ENCODE data around the gene POLR1E.

The POLR1E gene, protein sequence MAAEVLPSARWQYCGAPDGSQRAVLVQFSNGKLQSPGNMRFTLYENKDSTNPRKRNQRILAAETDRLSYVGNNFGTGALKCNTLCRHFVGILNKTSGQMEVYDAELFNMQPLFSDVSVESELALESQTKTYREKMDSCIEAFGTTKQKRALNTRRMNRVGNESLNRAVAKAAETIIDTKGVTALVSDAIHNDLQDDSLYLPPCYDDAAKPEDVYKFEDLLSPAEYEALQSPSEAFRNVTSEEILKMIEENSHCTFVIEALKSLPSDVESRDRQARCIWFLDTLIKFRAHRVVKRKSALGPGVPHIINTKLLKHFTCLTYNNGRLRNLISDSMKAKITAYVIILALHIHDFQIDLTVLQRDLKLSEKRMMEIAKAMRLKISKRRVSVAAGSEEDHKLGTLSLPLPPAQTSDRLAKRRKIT

DNA sequence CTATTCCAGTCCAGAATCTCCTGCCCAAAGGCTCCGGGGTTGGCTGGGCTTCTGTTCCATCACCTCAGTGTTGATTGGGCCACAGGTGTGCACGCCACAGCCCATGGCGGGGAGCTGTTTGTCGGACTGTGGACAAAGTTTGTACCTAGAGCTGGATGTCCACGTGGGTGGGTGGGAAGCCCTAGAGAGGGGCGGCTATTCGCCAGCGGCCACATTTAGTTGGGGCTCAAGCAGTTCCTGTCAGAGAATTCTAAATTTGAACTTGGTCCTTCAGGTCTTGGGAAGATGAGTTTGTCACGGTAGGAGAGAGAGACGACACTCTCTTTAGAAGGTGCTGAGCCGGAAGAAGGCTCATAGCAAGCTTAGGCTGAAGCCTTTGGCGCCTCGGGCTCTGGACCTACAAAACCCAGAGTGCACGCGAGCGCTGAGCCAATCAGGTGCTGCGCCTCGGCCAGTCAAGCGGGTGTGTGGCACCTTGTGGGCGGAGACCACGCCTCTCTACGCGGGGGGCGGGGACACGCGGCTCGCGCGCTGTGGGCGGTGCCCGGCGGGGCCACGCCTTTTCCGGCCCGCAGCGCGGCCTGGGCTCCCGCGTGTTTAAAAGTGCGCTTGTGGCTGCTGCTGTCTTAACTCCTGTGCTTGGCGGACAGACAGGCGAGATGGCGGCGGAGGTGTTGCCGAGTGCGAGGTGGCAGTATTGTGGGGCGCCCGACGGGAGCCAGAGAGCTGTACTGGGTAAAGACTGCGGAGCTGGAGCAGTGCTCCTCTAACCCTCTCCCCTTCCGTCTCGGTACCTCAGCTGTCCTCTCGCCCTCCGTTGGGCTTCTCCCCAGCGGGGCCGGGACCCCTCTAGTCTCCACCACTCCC is at the start of gene POLR1E:
TSS of gene POLR1E (plus strand) at position 560 of the 867 bp plus-strand sequence. CDS start at position 660, 100 bp downstream.
- peak; percentile 95 to 97 for DNase-seq

DNA sequence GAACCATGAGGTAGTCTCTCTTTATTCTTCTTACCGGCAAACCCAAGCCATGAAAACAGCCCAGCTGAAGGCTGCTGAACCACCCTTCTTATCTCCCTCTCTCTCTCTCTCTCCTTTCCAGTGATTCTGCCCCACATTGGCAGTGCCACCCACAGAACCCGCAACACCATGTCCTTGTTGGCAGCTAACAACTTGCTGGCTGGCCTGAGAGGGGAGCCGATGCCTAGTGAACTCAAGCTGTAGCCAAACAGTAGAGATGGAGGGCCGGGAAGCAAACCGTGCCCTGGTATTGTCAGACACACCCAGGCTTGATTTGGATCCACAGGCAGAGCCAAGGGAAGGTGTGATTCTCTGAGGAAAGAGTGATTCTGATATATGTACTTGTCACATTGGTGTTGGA is 49.2 kb upstream of the POLR1E start:
- DNase-seq: no peak

DNA sequence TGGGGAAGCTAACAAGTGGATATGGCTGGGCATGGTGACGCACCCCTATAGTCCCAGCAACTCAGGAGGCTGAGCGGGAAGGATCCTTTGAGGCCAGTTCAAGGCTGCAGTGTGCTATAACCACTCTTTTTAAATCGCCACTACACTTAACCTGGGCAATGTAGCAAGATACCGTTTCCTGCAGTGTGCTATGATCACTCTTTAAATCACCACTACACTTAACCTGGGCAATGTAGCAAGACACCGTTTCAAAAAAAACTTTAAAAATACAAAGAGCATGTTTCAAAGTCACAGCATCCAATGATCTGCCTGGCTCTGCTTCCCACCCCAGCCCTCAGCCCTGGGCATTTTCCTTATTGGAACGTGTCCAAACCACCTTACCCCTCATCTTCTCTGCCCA is 48.7 kb upstream of the POLR1E start:
- DNase-seq: no peak

DNA sequence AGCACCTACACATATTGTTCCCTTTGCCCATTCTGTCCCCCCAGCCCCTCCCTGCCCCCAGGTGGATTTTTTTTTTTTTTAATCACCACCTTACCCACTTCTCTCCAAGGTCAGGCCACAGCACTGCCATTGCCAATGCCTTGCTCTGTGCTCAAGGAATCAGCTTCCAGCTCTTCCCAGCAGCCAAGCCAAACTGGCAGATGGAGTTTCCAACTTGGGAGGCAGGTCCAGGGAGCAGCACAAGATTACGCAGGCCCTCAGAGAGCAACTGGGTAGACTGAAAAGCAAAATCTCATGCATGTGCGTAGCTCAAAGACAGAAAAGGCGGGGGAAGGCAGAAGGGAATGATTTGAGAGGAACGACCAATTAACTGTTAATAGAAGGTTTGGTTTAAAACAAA is 48.1 kb upstream of the POLR1E start:
- DNase-seq: no peak

DNA sequence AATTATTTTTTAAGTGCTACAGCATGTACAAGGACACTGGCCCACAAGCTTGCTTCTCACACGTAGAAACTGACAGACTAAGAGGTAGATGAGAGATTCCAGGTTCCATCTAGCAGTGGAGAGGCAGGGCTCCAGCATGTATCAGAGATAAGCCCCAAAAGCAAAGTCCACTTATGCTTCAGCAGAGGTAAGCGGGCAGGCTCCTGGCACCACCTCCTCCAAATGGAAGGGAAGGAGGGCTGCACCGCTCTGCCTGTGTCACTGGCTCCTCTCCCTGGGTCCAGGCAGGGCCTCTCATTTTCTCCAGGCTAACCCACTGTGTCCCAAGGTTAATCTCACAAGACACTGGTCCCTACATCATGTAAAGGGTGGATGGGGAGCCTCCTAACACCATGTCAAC is 47.4 kb upstream of the POLR1E start:
- no peak for DNase-seq

DNA sequence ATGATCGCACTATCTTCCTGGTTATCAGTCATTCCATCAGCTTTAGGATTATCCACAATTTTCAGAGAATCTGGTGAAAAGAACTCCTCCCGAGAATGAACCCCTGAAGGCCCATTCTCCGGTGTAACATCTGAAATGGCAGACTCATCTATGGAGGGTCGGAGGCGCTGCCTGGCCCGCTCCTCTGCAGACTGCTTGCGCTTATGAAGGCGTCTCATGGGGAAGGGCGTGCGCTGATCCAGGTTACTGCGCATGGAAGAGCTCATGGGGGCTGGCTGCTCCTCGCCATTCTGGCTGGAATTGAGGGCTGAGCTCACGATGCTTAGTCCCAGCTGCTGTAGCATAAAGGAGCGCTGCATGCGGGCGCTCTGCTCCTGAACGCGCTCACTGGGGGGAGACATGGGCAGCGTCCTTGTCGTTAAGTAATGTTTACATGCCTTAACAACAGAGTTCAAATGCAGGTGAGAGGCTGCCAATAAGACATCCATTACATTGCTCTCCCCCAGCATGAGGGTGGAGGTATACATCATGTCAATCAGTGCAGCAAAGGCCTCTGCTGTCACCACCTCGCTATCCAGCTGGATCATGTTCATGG is 43.9 kb upstream of the POLR1E start:
- no peak for DNase-seq

DNA sequence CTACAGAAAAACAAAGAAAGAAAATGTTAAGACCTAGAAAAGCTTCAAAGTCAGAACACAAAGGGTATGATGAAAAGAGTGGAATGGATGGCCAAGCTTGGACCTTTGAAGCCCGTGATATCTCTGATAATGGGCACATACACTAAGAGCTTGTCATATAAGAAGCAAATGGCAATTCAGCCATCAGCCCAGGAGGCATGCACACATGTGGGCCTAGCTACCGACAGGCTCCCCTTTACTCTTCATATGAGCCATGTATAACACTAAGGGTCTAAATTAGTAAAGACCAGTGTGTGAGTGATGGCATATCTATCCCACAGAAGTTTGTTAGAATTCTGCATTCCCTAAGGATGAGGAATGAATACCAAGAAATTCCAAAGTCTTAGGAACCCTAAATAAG is 43.2 kb upstream of the POLR1E start:
- no peak for DNase-seq

DNA sequence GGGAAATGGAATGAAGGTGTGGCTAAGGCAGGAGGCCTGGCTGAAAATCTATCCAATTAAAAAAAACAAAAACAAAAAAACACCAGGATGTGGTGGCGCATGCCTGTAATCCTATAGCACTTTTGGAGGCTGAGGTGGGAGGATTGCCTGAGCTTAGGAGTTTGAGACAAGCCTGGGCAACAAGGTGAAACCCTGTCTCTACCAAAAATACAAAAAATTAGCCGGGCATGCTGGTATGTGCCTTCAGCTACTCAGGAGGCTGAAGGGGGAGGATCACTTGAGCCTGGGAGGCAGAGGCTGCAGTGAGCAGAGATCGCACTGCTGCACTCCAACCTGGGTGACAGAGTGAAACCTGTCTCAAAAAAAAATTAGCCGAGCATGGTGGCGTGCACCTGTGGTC is 42.2 kb upstream of the POLR1E start:
- no peak for DNase-seq

DNA sequence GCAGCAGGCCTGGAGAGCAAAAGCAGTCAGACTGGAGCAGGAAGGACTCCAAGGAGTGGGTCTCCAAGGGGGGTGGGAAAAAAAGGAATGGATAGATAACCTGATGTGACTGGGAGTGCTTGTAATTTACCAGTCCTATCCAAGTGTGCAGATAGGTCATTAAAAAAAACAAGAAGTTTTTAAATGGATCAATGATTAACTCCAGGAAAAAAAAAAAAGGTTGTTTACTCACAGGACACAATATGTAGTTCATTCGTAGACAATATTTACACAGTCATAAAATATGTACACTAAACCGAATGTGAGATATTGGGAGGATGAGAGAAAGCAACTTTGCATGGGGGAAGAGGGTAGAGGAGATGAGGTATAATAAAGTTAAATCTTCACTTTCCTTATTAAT is 40.9 kb upstream of the POLR1E start:
- no peak for DNase-seq

DNA sequence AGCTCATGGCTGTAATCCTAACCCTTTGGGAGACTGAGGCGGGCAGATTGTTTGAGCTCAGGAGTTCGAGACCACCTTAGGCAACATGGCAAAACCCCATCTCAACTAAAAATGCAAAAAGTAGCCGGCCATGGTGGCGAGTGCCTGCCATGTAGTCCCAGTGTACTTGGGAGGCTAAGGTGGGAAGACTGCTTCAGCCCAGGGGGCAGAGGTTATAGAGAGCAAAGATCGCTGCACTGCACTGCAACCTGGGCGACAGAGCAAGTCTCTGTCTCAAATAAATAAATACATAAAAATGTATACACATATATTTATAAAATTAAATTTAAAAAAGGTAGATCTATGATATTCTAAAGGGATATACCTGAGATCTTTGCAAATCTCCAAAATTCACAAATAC is 39.9 kb upstream of the POLR1E start:
- DNase-seq: no peak

DNA sequence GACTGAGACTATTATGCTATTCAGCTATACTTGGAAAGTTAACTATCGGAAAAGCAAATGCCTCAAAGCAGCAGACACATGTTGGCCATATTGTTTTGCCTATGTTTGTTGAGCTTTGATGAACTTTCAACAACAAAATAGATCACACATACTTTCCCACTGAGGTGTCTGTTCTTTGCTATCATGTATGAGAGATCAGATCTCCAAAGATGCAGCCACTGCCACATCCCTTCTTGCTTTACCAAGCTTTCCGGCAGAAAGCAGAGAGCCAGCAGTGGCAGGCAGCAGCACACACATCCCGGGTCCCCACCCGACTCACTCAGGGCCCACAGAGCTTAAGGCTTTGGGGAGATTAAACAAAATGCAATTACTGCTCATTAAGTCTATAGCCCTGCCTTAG is 39.3 kb upstream of the POLR1E start:
- no peak for DNase-seq

DNA sequence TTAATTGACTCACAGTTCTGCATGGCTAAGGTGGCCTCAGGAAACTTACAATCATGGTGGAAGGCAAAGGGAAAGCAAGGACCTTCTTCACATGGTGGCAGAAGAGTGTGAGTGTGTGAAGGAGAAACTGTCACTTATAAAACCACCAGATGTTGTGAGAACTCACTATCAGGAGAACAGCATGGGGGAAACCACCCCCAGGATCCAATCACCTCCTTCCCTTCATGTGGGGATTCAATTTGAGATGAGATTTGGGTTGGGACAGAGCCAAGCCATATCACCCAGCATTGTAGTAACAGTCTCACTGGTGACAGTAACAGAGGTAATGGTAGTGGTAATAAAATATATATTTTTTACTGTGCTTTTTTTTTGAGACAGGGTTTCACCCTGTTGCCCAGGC is 38.6 kb upstream of the POLR1E start:
- no peak for DNase-seq

DNA sequence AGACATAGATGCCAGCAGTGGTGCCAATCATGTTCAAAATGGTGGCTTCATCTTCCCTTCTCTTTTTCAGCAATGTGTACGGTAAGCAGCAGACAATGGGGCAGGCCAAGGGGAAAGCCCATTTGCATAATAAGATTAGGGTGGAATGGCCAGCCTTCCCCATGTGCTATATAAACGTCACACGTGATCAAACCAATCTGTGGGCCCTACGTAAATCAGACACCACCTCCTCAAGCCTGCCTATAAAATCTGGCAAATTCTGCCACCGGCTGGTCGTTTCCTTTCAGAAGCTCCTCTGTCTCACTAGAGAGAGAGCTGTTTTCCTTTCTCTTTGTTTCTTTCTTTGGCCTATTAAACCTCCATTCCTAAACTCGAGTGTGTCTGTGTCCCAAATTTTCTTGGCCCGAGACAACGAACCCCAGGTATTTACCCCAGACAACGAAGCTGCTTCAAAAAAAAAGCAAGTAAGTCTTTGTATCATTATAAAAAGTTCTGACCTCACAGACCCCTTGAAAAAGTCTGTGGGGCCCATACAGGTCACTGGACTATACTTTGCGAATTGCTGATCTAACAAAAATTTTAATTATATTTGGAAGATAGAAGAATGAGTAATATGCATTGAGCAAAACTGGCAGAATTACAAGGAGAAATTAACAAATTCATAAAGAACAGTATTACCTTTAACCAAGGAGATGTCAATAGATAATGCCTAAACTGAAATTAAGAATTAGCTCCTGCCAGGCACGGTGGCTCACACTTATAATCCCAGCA is 35.7 kb upstream of the POLR1E start:
- no peak for DNase-seq

DNA sequence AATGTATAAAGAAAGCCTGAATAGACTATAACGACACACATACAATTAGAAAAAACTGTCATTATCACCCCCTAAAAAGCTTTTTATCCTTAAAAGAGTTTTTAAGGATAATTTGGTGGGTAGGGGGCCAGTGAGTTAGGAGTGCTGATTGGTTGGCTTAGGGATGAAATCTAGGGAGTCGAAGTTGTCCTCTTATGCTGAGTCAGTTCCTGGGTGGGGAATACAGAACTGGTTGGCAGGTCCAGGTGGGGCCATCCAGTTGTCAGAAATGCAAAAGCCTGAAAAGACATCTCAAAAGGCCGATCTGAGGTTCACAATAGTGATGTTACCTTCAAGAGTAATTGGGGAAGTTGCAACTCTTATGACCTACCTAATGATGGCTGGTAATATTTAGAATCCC is 34.1 kb upstream of the POLR1E start:
- no peak for DNase-seq

DNA sequence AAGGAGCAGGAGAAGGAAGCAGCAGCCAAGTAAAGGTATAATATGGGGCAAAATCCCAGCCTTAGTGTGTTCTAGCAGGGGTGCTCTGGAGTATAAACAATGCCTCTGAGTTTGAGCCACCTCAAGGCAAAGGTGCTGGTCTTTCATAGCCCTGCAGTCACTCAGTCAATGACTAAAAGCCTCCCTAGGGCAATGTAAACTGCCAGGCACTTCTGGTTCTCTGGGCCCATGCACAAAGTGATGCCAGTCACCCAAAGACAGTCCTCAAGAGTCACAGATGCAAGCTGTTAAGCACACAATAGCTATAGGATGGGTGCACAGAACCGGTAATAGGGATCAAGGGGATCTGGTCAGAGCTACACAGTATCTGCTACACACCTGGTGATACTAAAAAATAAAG is 33.1 kb upstream of the POLR1E start:
- no peak for DNase-seq

DNA sequence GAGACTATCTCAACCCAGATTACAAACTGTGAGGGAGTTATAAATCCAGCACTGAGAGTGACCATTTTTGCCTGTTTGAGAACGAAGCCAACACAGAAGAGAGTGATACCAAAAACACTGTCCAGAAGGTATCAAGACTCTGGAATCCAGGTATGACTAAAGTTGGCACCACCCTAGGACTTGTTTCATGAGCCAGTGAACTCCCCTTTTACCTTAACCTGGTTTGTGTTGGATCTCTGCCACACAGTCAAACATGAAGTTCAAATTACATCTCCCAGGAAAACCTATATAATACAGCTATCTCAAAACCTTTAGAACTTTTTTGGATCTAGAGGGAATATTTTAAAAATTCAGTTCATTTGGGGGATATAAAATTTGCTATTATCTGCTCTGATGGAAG is 31.9 kb upstream of the POLR1E start:
- DNase-seq: no peak

DNA sequence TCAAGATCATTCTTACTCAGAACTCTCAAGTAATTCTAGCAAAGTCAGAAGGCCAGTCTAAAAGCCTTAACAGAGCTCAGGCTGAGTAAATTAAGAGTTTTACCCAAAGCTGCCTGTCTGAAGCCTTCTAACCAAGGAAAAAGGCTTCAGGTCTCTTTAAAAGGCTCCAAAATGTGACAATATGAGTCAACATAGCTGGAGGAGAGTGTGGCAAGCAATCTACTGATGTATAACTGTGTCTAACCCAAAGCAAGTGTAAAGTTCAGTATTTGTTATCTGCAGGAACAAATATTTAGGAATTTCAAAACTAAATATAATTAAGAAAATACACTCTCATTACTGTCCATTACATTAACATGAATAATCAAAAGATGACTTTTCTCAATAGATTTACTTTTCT is 31.5 kb upstream of the POLR1E start:
- no peak for DNase-seq

DNA sequence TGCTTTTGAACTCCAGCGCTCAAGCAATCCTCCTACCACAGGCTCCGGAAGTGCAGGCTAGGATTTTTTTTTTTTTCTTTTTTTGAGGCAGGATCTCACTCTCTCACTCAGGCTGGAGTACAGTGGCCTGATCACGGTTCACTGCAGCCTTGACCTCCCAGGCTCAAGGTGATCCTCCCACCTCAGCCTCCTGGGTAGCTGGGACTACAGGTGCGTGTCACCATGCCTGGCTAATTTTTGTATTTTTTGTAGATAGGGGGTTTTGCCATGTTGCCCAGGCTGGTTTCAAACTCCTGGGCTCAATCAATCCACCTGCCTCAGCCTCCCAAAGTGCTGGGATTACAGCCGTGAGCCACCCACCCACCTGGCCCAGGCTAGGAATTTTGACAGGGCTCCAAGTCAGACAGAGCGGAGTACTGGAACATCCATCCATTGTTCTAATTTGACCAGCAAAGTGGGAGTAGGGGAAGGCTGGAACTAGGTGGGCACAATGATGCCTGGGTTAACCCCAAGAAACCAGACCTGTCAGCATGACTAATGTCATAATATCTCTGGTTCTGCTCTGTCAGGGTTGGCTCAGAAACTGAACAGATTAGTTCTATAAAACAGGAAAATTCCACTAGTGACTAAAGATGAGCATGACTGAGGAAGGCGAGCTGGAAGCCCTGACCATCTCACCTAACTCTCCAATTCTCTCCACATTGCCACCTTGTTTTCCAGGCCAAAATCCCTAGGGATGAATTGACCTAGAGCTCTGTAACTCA is 29.7 kb upstream of the POLR1E start:
- no peak for DNase-seq

DNA sequence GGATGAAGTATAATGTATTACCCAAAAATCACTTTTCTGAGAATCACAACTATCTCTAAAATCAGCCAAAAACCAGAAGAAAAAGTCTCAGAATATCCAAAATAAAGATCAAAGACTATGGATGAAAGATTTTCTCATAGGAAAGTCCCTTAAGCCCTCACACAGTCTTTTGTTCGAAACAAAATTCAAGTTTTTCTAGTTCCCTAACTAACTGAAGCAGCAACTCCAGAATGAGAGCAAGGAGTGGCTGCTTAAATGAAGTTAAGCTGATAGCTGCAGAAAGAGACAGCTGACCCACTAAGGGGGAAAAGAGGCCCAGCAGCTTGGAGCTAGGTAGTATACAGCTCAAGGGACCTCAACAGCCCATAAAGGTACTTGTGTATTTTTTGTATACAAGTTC is 28.9 kb upstream of the POLR1E start:
- no peak for DNase-seq

DNA sequence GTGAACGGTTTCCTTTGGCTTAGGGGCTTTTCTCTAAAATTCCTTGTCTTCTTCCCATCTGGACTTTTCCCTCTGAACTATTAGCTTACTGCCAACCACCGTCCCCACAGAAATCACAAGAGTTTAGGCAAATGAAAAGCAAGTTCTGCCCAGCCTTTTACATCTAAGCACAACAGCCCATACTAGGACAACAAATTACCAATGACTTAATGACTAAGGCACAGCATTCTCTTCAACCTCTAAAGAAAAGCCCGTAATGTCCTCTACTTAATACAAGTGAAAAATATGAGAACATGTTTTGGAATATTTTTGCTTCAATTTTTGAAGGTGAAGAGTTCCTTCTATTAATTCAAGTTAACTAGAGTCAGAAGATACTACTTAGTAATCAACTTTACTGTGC is 21.7 kb upstream of the POLR1E start:
- no peak for DNase-seq

DNA sequence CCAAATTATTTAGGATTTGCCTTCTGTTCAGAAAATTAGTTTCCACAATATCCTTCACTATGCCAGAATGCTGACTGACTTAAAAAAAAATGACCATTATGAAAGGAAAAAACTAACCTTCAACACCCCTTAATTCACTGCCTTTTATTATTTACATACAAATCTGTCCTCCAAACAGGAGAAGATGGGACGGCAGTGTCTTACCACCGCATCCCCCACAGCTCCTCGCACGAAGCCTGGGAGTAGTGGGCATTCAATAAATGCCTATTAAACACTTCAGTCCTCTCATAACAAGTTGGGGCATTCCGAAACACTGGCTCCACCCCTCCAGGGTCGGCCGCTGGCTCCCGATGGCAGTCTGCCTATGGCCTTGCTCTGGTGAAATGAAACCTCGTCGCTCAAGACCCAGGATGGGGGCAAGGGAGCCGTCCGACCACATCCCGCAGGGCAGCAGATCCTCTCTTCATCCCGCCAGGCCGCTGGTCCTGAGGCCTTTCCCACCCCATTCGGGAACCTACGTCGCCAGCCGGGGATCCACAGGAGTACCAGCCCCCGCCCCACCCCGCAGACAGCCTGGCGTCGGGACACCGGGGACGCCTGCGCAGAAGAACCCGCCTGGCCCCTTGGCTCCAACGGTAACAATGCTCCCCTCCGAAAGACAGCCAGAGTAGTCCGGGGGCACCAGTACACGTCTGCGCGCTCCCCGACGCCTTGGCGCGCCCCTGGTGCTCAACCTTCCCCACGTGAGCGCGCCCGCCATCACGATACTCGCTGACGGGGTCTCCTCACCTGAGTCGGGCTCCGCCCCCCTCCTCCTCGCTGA is 21.1 kb upstream of the POLR1E start:
- peak in 1 of 2 experiments; percentile 58 for DNase-seq
